Spleen (tissue), 7 donors: ENCODE data around the gene ZNF365.

Experiments used
- CTCF ChIP-seq, 11 experiments: fragments of 200-600 bp in 7 of 11; fragments of 450-650 bp in 4 of 11; sonication (generic) in 4 of 11; IDR thresholded peaks in 8 of 11; conservative IDR thresholded peaks in 3 of 11; 1 replicate in 7 of 11; 2 replicates in 4 of 11; pipeline versions ENCODE4 v1.4.0 to v1.8.0; 2016 to 2021; ENCODE audit warnings: antibody characterized with exemption in 11 of 11, inconsistent platforms in 4 of 11, mild to moderate bottlenecking in 1 of 11
- POLR2A ChIP-seq, 3 donors: fragments of 450-650 bp; IDR thresholded peaks; one replicate each; pipeline ENCODE4 v1.5.1; 2017; ENCODE audit warnings: antibody characterized with exemption in 3 of 3, mild to moderate bottlenecking in 1 of 3
- donor health status: DM: no; HTN: no; CAD: no; lungs with moderate emphysema.
- donor health status: DM: no; HTN: no; CAD: no.
- donor health status: DM: no; HTN: no; CAD: no.

- no peak for TF ChIP-seq POLR2A (IDR thresholded peaks at IDR 0.05)
- TF ChIP-seq CTCF (IDR thresholded peaks at IDR 0.05 in 8 of 11, conservative IDR thresholded peaks at IDR 0.05 in 3 of 11): no peak
These were observed 41.8 kb upstream of the ZNF365 start for GRCh38 chr10:62332406-62332805.
